GM12874 (cell line): ENCODE data around the gene RNU6-1.

ENCODE experiments used
- CTCF ChIP-seq: IDR thresholded peaks from 2 replicates; pipeline ENCODE4 v1.5.1; 2011; ENCODE audit warnings: low read depth, mild to moderate bottlenecking, control low read depth, low read length, moderate library complexity; ENCODE audit not compliant: insufficient read depth

RNU6-1 gene

GRCh38 chr15:67845974-67846373 is 6.1 kb upstream of the RNU6-1 start:
- no peak for TF ChIP-seq CTCF

- TF ChIP-seq CTCF: no peak
Observed at GRCh38 chr15:67843571-67844387, 3.9 kb upstream of the RNU6-1 start.

DNA sequence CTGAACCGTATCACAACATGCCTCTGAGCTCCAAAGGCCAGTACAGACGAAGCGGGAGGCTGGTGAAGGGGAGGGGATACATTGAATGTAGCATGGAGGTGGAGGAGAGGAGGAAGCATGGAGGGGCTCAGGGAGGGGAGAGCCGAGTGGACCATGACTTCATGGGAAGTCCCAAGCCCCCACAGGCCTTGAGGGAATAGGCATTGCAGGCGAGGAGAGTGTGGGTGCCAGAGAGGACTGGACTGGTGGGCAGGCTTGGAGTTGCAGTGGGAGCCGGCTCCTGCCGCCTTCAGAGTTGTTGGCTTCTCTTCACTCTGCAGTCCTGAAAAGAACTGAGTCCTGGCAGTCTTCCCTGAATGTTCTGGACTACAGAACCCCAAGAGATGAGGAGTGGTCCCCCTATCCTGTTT is 3.3 kb upstream of the RNU6-1 start:
- TF ChIP-seq CTCF: no peak

GRCh38 chr15:67841513-67841762 is 1.6 kb upstream of the RNU6-1 start:
- TF ChIP-seq CTCF: no peak

GRCh38 chr15:67840749-67841512 is 1.1 kb upstream of the RNU6-1 start:
- no peak for TF ChIP-seq CTCF

DNA sequence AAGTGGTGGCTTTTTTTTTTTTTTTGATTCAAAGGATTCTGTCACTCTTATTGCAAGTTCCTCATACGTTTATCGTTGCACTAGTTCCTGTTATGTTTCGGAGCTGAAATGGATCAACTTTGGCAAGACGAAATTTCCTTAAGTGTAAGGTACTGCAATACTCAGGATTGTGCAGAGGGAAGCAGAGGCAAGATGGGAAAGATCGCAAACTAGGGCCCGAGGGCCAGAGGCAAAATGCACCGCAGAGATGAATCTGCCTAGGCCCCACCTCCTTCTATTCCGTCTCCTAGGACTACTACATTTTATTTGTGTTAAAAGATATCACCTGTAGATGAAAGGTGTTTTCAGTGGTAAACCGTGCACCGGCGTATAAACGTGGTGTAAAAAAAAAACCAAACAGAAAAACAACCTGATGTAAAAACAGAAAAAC is 331 bp downstream of the RNU6-1 start:
- no peak for TF ChIP-seq CTCF

DNA sequence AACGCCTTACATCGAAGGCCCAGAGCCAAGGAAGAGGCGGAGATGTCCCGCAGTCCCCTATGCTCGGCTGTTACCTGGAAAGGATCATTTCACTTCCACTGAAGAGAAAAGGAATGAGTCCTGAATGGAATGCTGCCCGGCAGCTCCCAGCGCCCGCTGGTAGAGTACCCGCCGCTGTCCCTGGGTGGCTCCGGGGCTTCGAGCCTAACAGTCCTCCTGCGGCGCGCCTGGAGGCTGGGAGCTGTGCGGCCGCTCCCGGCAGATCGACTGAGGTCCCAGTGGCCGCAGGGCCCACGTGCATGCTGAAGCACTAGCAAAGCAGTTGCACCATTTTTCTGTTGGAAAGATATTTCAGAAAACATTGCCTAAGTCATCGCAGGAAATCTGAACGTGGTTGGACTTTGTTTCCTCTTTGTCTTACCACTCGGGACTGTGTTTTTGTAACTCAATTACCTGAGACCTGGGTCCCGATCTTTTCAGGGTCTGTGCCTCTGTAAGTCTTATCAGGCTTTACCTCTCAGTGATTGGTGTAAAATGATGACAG is 984 bp downstream of the RNU6-1 start:
- TF ChIP-seq CTCF: no peak
